Coronary artery (tissue), 2 donors: ENCODE measurements around the gene ARID5A.

Experiments used
- DNase-seq: peaks from one replicate; pipeline ENCODE4 v3.0.0-alpha.2; 2017; ENCODE audit warnings: low spot score
- H3K27ac ChIP-seq, 2 donors: fragments of 200-600 bp; sonication (generic); one replicate each; pipeline ENCODE4 v1.5.1; 2016 to 2019
- H3K4me3 ChIP-seq: fragments of 200-600 bp; sonication (generic); 2 replicates; pipeline ENCODE4 v1.5.1; 2016; ENCODE audit warnings: mild to moderate bottlenecking, moderate library complexity
- TF ChIP-seq, protein P1 (sequence below): fragments of 200-600 bp; sonication (generic); IDR thresholded peaks from one replicate; pipeline ENCODE4 v1.5.1; 2019; ENCODE audit warnings: antibody characterized with exemption

ARID5A gene

DNA sequence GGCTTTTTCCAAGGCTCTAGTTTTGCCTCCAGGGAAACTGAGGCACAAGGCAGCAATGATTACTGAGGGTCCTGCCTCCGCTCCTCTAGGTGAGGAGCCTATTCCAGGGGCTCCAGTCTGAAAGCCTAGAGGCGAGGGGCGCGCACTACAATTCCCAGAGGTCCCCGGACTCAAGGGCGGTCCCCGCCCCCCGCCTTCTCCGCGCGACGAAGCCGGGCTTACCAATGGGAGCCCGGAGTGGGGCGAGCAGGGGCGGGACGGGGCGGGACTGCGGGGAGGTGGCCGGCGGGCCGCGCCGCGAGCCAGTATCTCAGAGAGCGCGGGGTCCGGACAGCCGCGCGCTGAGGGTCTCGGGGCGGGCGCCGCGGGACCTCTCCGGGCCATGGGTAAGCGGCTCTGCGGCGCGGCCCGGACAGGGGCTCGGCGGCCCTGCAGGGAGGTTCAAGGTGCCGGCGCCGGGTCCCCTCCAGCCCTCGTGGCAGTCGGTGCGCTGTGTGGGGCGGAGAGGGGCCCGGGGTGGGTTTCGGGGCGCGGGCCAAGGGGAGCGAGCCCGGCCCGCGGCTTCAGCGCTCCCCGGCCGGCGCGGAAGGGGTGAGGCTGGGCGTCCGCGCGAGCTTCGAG lies at the start of gene ARID5A:
Gene ARID5A (plus strand): TSS at position 308 of the 621 bp plus-strand sequence. CDS start 75 bp downstream, at position 383.
- peak; percentile 93 for DNase-seq
- TF ChIP-seq, protein P1, sequence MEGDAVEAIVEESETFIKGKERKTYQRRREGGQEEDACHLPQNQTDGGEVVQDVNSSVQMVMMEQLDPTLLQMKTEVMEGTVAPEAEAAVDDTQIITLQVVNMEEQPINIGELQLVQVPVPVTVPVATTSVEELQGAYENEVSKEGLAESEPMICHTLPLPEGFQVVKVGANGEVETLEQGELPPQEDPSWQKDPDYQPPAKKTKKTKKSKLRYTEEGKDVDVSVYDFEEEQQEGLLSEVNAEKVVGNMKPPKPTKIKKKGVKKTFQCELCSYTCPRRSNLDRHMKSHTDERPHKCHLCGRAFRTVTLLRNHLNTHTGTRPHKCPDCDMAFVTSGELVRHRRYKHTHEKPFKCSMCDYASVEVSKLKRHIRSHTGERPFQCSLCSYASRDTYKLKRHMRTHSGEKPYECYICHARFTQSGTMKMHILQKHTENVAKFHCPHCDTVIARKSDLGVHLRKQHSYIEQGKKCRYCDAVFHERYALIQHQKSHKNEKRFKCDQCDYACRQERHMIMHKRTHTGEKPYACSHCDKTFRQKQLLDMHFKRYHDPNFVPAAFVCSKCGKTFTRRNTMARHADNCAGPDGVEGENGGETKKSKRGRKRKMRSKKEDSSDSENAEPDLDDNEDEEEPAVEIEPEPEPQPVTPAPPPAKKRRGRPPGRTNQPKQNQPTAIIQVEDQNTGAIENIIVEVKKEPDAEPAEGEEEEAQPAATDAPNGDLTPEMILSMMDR: peak; percentile 20
- Histone ChIP-seq H3K27ac (peak within 1 kb of the TSS; percentile 98 to 99), H3K4me3 (peak within 1 kb of the TSS; percentile 92)

DNA sequence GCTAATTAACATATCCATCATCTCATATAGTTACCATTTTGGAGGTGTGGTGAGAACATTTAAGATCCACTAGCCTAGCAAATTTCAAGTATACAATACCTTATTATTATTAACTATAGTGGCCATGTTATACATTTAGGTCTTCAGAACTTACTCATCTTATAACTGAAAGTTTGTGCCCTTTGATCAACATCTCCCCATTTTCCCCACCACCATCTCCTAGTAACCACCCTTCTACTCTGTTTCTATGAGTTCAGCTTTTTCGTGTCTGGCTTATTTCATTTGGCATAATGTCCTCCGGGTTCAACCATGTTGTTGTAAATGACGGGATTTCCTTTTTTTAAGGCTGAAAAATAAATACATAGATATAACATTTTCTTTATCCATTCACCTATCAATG lies 47.3 kb upstream of the ARID5A start:
- DNase-seq: no peak
- TF ChIP-seq, protein P1: no peak
- no peak overlapping the region for H3K27ac ChIP-seq
- H3K4me3 ChIP-seq: no peak overlapping the region

GRCh38 chr2:96489663-96490062 lies 46.9 kb upstream of the ARID5A start:
- Histone ChIP-seq H3K27ac (no peak overlapping the region), H3K4me3 (no peak overlapping the region)
- TF ChIP-seq, protein P1: no peak
- no peak for DNase-seq

DNA sequence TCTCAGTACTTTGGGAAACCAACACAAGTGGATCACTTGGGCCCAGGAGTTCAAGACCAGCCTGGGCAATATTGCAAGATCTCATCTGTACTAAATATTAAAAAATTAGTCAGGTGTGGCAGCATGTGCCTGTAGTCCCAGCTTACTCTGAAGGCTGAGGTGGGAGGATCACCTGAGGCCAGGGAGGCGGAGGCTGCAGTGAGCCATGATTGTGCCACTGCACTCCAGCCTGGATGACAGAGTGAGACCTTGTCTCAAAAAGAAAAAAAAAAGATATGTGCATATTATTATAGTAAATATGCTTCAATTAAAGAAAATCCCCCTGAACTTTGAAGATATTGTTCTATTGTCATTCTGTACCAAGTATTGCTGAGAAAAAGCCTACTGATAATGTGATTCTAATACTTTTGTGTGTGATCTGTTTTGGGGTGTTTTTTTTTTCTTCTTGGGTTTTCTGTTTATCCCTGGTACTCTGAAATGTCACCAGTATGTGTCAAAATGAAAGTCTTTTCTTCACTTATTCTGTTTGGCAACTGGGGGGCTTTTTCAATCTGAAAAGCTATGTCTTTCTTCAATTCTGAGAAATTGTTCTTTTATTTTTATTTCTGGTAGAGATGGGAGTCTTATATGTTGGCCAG lies 44.6 kb upstream of the ARID5A start:
- TF ChIP-seq, protein P1: no peak
- Histone ChIP-seq H3K27ac (no peak overlapping the region), H3K4me3 (no peak overlapping the region)
- DNase-seq: no peak

DNA sequence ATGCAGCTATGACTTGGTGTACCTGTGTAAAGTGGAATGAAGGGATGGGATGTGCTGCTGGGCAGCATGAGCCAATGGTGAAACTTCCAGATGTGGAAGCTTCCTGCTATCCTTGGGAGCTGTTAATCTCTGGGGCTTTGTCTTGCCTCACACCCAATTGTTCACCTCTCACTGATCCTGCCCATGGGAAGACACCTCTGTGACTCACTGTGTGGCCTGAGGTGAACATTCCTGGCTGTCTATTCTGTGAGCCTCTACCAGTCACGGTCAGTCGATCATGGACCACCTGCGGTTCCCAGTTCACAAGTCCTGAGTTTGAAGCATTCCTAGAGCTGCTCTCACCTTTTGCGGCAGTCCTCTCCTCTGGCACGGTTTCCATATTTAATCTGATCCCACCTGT lies 43.5 kb upstream of the ARID5A start:
- DNase-seq: no peak
- no peak overlapping the region for H3K27ac ChIP-seq
- H3K4me3 ChIP-seq: no peak overlapping the region
- TF ChIP-seq, protein P1: no peak

- H3K27ac ChIP-seq: no peak overlapping the region
- no peak overlapping the region for H3K4me3 ChIP-seq
- no peak for DNase-seq
- TF ChIP-seq, protein P1: no peak
Observed at GRCh38 chr2:96494188-96494587, 42.4 kb upstream of the ARID5A start.
